ENCODE results near the gene SCYGR2.

SCYGR2 gene

DNA sequence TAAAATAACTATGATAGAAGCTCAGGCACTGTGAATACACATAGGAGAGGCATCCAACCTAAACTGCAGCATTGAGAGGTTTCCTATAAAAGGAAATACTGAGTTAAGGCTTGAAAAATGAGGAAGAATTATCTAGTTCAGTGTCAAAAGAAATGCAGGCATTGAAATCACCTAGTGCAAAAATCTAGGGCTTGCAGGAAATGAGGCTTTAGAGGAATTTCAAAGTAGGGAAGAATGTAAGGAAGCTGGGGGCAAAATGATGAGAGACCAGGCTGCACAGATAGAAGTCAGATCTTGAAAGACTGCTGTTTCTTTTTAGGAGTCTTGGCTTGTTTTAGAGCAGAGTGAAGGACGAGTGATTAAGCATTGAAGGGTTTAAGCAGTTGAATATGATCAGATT is 28.1 kb upstream of the SCYGR2 start:
- Histone ChIP-seq H3K4me1 (no peaks in the 10 kb centered on the region), H3K36me3 (no peaks in the 10 kb centered on the region), H3K9me3 (no peaks in the 10 kb centered on the region), H3K27me3 (peaks cover 12% of the 10 kb centered on the region; the same call in 1 of the 2 replicates), H3K4me3 (ENCODE audit: low read depth, low read length) (no peak overlapping the region)
- TF ChIP-seq, protein P1, sequence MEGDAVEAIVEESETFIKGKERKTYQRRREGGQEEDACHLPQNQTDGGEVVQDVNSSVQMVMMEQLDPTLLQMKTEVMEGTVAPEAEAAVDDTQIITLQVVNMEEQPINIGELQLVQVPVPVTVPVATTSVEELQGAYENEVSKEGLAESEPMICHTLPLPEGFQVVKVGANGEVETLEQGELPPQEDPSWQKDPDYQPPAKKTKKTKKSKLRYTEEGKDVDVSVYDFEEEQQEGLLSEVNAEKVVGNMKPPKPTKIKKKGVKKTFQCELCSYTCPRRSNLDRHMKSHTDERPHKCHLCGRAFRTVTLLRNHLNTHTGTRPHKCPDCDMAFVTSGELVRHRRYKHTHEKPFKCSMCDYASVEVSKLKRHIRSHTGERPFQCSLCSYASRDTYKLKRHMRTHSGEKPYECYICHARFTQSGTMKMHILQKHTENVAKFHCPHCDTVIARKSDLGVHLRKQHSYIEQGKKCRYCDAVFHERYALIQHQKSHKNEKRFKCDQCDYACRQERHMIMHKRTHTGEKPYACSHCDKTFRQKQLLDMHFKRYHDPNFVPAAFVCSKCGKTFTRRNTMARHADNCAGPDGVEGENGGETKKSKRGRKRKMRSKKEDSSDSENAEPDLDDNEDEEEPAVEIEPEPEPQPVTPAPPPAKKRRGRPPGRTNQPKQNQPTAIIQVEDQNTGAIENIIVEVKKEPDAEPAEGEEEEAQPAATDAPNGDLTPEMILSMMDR (IDR thresholded peaks at IDR 0.05; ENCODE audit: low read depth, low read length), result no peak
- no peak for DNase-seq

DNA sequence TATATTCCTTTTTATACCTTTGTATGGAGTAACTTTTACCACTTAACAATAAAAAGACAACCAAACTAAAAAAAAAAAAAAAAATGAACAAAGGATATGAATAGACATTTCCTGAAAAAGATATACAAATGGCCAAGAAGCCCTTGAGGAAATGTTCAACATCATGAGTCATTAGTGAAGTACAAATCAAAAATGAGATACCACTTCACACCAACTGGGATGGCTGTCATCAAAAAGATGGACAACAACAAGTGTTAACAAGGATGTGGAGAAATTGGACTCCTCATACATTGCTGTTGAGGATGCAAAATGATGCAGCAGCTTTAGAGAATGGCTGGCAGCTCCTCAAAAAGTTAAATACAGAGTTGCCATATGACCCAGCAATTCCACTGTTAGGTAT is 22.6 kb upstream of the SCYGR2 start:
- TF ChIP-seq, protein P1 (IDR thresholded peaks at IDR 0.05; ENCODE audit: low read depth, low read length), result no peak
- H3K4me1 ChIP-seq, result no peaks in the 10 kb centered on the region
- H3K9me3 ChIP-seq, result no peaks in the 10 kb centered on the region
- no peaks in the 10 kb centered on the region for H3K36me3 ChIP-seq
- no peak overlapping the region for H3K4me3 ChIP-seq (ENCODE audit: low read depth, low read length)
- H3K27me3 ChIP-seq, result 0 out of 2 replicates have a peak, but pooled peaks cover 3% of the 10 kb centered on the region
- DNase-seq, result no peak

DNA sequence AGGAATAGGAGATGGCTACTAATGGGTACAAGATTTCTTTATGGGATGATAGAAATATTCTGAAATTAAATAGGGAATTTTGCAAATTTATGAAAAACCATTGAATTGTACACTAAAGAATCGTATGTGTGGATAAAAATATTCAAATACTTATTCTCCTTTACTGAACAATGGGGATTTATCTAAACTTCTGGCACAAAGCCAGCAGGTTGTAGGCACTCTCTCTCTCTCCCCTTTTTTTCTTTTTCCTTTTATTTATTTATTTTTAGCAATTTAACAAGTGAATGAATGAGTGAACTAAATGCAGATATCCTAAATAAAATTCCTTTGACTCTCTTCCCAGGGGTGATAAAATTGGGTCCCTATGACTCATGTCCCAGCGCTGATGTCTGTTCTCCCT is 21.9 kb upstream of the SCYGR2 start:
- no peaks in the 10 kb centered on the region for H3K27me3 ChIP-seq
- no peaks in the 10 kb centered on the region for H3K9me3 ChIP-seq
- H3K4me3 ChIP-seq (ENCODE audit: low read depth, low read length), result no peak overlapping the region
- H3K36me3 ChIP-seq, result no peaks in the 10 kb centered on the region
- H3K4me1 ChIP-seq, result no peaks in the 10 kb centered on the region
- TF ChIP-seq, protein P1 (IDR thresholded peaks at IDR 0.05; ENCODE audit: low read depth, low read length), result no peak
- no peak for DNase-seq

DNA sequence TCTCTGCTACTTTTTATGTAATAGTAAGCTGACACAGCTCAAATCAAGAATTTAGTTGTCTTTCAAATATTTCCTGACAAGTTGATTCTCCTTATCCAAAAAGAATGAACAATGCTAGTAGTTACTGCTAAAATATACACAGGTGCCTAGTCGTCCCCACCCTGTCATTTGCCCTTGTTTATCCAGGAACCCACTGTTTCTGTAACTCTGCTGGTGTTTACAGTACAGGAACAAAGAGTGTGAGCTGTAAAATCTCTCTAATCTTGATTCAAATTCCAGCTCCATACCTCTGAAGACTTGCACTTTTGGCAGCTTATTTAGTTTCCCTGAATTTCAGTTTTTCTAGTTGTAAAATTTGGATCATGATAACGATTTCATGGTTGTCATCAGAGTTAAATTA is 21.1 kb upstream of the SCYGR2 start:
- TF ChIP-seq, protein P1 (IDR thresholded peaks at IDR 0.05; ENCODE audit: low read depth, low read length), result no peak

DNA sequence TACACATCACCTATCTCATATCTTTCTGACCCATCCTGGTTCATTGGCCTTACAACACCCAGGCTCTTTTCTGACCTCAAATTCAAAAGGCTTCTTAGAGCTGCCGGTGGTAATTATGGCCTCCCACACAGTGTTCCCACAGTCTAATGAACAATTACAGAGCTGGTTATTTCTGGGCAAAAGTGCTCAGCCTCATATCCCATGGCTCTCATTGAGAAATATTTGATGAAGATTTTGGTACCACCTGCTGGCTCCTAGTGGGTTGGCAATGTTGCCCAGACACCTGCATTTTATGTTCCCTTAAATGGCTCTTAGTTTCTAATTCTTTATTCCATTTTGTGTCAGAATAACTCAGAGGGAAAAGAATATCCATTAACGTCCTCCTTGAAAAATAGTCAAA is 20.1 kb upstream of the SCYGR2 start:
- DNase-seq, result no peak
- TF ChIP-seq, protein P1 (IDR thresholded peaks at IDR 0.05; ENCODE audit: low read depth, low read length), result no peak; the same call in 1 of the 2 replicates
- no peaks in the 10 kb centered on the region for H3K27me3 ChIP-seq
- H3K36me3 ChIP-seq, result no peaks in the 10 kb centered on the region
- H3K9me3 ChIP-seq, result no peaks in the 10 kb centered on the region; the same call in 1 of the 2 replicates
- H3K4me1 ChIP-seq, result no peaks in the 10 kb centered on the region
- H3K4me3 ChIP-seq (ENCODE audit: low read depth, low read length), result no peak overlapping the region

More for the DNA sequence above, 21.1 kb upstream of the SCYGR2 start:
- Histone ChIP-seq H3K9me3 (no peaks in the 10 kb centered on the region; the same call in 1 of the 2 replicates), H3K36me3 (no peaks in the 10 kb centered on the region), H3K4me1 (no peaks in the 10 kb centered on the region), H3K27me3 (no peaks in the 10 kb centered on the region), H3K4me3 (ENCODE audit: low read depth, low read length) (no peak overlapping the region)
- DNase-seq, result no peak

DNA sequence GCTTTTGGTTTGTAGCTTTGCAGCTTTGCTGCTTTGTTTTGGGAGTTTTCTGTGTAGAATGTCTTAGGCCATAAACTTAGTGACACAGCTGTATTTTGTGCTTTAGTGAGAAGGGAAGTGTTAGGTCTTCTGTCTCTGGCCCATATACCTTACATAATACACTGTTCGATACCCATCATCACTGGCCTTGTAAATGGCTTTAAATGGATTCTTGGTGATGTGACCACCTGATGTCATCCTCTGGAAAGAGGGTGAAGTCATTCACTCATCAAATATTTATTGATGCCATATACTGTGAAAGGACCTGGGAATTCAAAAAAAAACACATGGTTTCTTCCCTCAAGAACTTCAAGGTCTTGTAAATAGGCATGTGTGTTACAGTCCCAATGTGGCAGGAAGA is 18.9 kb upstream of the SCYGR2 start:
- H3K4me1 ChIP-seq, result no peaks in the 10 kb centered on the region
- no peak overlapping the region for H3K4me3 ChIP-seq (ENCODE audit: low read depth, low read length)
- H3K27me3 ChIP-seq, result no peaks in the 10 kb centered on the region
- TF ChIP-seq, protein P1 (IDR thresholded peaks at IDR 0.05; ENCODE audit: low read depth, low read length), result no peak
- H3K9me3 ChIP-seq, result no peaks in the 10 kb centered on the region; the same call in 1 of the 2 replicates
- DNase-seq, result no peak
- H3K36me3 ChIP-seq, result no peaks in the 10 kb centered on the region
